ENCODE measurements around the gene NTS. TPM values are rescaled to one million over a fixed set of nuclear protein-coding genes. Genes with fewer than 3 reads are reported as not detected.

NTS gene
- 0.86 TPM for polyA plus RNA-seq (2013, experiment 1 of 2)
- 0.62 TPM for polyA plus RNA-seq (2013, experiment 2 of 2)

- H2AFZ ChIP-seq (ENCODE audit: low read length): peak within 1 kb of the TSS; percentile 68
- no peak within 1 kb of the TSS for H3K27ac ChIP-seq (replicated peaks; ENCODE audit: low read length)
- H3K4me3 ChIP-seq (ENCODE audit: low read length in 2 of 2): peak within 1 kb of the TSS in 1 of 2 donors; percentile 27
- H3K27me3 ChIP-seq (ENCODE audit: control insufficient read depth in 3 of 3, insufficient read depth in 3 of 3, low read depth in 1 of 3, low read length in 3 of 3): no peaks in the 10 kb centered on the region
- H3K14ac ChIP-seq (ENCODE audit: low read length): no peak within 1 kb of the TSS
- peak within 1 kb of the TSS; percentile 45 for H3K4me2 ChIP-seq (ENCODE audit: insufficient read depth, low read length, poor library complexity, severe bottlenecking)
- H2BK15ac ChIP-seq (ENCODE audit: low read length): no peak within 1 kb of the TSS
- no peak within 1 kb of the TSS for H2BK12ac ChIP-seq (ENCODE audit: low read length)
- no peak within 1 kb of the TSS for H3K4ac ChIP-seq (ENCODE audit: low read length)
- H2BK120ac ChIP-seq (ENCODE audit: low read depth, low read length): no peak within 1 kb of the TSS
- H2AK5ac ChIP-seq (ENCODE audit: low read depth, low read length): no peak within 1 kb of the TSS
- H4K91ac ChIP-seq (ENCODE audit: low read depth, low read length, poor library complexity): no peak within 1 kb of the TSS
- no CpG with 5 or more reads among the region's 3 CpGs for WGBS, 2 donors (ENCODE audit: extremely low coverage in 2 of 2, insufficient read length in 2 of 2, insufficient replicate concordance in 1 of 2)
- no peak within 1 kb of the TSS for H3K9ac ChIP-seq (ENCODE audit: low read depth, low read length, poor library complexity)
- H3K9me3 ChIP-seq (replicated peaks in 1 of 2; ENCODE audit: control insufficient read depth in 2 of 2, insufficient read depth in 1 of 2, low read depth in 1 of 2, low read length in 2 of 2): no peaks in the 10 kb centered on the region
- DNase-seq (ENCODE audit: low spot score): peak; percentile 31
- peaks cover 0 to 3% of the 10 kb centered on the region in 2 donors for H3K4me1 ChIP-seq (ENCODE audit: control insufficient read depth in 2 of 2, insufficient read depth in 1 of 2, low read depth in 1 of 2, low read length in 2 of 2)
- no peak within 1 kb of the TSS for H3K18ac ChIP-seq (ENCODE audit: low read length)
- no peaks in the 10 kb centered on the region for H3K36me3 ChIP-seq (replicated peaks in 1 of 2; ENCODE audit: control insufficient read depth in 2 of 2, insufficient read depth in 2 of 2, low read length in 2 of 2)
- no peak within 1 kb of the TSS for H4K8ac ChIP-seq (ENCODE audit: low read depth, low read length)
- no peak within 1 kb of the TSS for H2BK5ac ChIP-seq (ENCODE audit: low read length)
- H3K79me1 ChIP-seq (ENCODE audit: low read depth, low read length): no peaks in the 10 kb centered on the region
- no peak within 1 kb of the TSS for H3K23ac ChIP-seq (ENCODE audit: low read depth, low read length, poor library complexity)
Observed at GRCh38 chr12:85874031-85874461, at the start of gene NTS. NTS (plus strand) TSS chr12:85874295; CDS start chr12:85874404, 109 bp downstream.

DNA sequence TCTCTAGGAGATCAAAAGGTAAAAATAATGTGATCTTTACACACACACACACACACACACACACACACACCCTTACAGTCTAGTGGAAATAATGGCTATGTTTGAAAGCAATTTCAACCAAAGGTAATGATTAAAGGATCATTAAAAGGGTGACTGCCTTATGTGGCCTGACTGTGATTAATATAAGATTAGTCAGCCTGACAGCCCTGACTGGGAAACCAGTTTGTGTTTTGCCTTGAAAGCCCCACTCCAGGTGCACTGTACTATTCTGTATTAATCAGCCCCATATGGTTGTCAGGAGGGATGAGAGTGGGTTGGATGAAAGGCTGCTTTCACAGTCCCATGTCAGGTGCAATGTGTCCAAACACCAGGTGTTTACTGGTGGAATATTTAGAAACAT is 48.3 kb upstream of the NTS start:
- H2AK5ac ChIP-seq (ENCODE audit: low read depth, low read length): no peak overlapping the region
- no peak overlapping the region for H4K91ac ChIP-seq (ENCODE audit: low read depth, low read length, poor library complexity)
- no peak for DNase-seq (ENCODE audit: low spot score)
- H3K18ac ChIP-seq (ENCODE audit: low read length): no peak overlapping the region
- H3K23ac ChIP-seq (ENCODE audit: low read depth, low read length, poor library complexity): no peak overlapping the region
- no peak overlapping the region for H3K27ac ChIP-seq (replicated peaks; ENCODE audit: low read length)
- H3K4me3 ChIP-seq (ENCODE audit: low read length in 2 of 2): no peak overlapping the region
- H3K4ac ChIP-seq (ENCODE audit: low read length): no peak overlapping the region
- H3K27me3 ChIP-seq (ENCODE audit: control insufficient read depth in 3 of 3, insufficient read depth in 3 of 3, low read depth in 1 of 3, low read length in 3 of 3): no peaks in the 10 kb centered on the region
- no peak overlapping the region for H3K14ac ChIP-seq (ENCODE audit: low read length)
- no peak overlapping the region for H4K8ac ChIP-seq (ENCODE audit: low read depth, low read length)
- no peaks in the 10 kb centered on the region for H3K9me3 ChIP-seq (replicated peaks in 1 of 2; ENCODE audit: control insufficient read depth in 2 of 2, insufficient read depth in 1 of 2, low read depth in 1 of 2, low read length in 2 of 2)
- no peaks in the 10 kb centered on the region for H3K36me3 ChIP-seq (replicated peaks in 1 of 2; ENCODE audit: control insufficient read depth in 2 of 2, insufficient read depth in 2 of 2, low read length in 2 of 2)
- no peaks in the 10 kb centered on the region for H3K4me1 ChIP-seq (ENCODE audit: control insufficient read depth in 2 of 2, insufficient read depth in 1 of 2, low read depth in 1 of 2, low read length in 2 of 2)
- H3K4me2 ChIP-seq (ENCODE audit: insufficient read depth, low read length, poor library complexity, severe bottlenecking): no peak overlapping the region
- H2AFZ ChIP-seq (ENCODE audit: low read length): no peak overlapping the region
- H2BK15ac ChIP-seq (ENCODE audit: low read length): no peak overlapping the region
- no peak overlapping the region for H3K9ac ChIP-seq (ENCODE audit: low read depth, low read length, poor library complexity)
- no peaks in the 10 kb centered on the region for H3K79me1 ChIP-seq (ENCODE audit: low read depth, low read length)
- no peak overlapping the region for H2BK120ac ChIP-seq (ENCODE audit: low read depth, low read length)
- no peak overlapping the region for H2BK5ac ChIP-seq (ENCODE audit: low read length)
- H2BK12ac ChIP-seq (ENCODE audit: low read length): no peak overlapping the region

- Histone ChIP-seq H3K23ac (ENCODE audit: low read depth, low read length, poor library complexity) (no peak overlapping the region), H2BK120ac (ENCODE audit: low read depth, low read length) (no peak overlapping the region), H2BK15ac (ENCODE audit: low read length) (no peak overlapping the region), H4K8ac (ENCODE audit: low read depth, low read length) (no peak overlapping the region), H2AFZ (ENCODE audit: low read length) (no peak overlapping the region), H3K18ac (ENCODE audit: low read length) (no peak overlapping the region), H3K4me3 (ENCODE audit: low read length in 2 of 2) (no peak overlapping the region), H3K4me1 (ENCODE audit: control insufficient read depth in 2 of 2, insufficient read depth in 1 of 2, low read depth in 1 of 2, low read length in 2 of 2) (no peaks in the 10 kb centered on the region), H3K4ac (ENCODE audit: low read length) (no peak overlapping the region), H3K27me3 (ENCODE audit: control insufficient read depth in 3 of 3, insufficient read depth in 3 of 3, low read depth in 1 of 3, low read length in 3 of 3) (no peaks in the 10 kb centered on the region), H3K27ac (replicated peaks; ENCODE audit: low read length) (no peak overlapping the region), H2BK12ac (ENCODE audit: low read length) (no peak overlapping the region), H3K79me1 (ENCODE audit: low read depth, low read length) (no peaks in the 10 kb centered on the region), H3K9me3 (replicated peaks in 1 of 2; ENCODE audit: control insufficient read depth in 2 of 2, insufficient read depth in 1 of 2, low read depth in 1 of 2, low read length in 2 of 2) (no peaks in the 10 kb centered on the region), H3K36me3 (replicated peaks in 1 of 2; ENCODE audit: control insufficient read depth in 2 of 2, insufficient read depth in 2 of 2, low read length in 2 of 2) (no peaks in the 10 kb centered on the region), H2BK5ac (ENCODE audit: low read length) (no peak overlapping the region), H3K4me2 (ENCODE audit: insufficient read depth, low read length, poor library complexity, severe bottlenecking) (no peak overlapping the region), H3K9ac (ENCODE audit: low read depth, low read length, poor library complexity) (no peak overlapping the region), H2AK5ac (ENCODE audit: low read depth, low read length) (no peak overlapping the region), H4K91ac (ENCODE audit: low read depth, low read length, poor library complexity) (no peak overlapping the region), H3K14ac (ENCODE audit: low read length) (no peak overlapping the region)
- WGBS, 2 donors (ENCODE audit: extremely low coverage in 2 of 2, insufficient read length in 2 of 2, insufficient replicate concordance in 1 of 2): no CpG with 5 or more reads among the region's 1 CpG
- DNase-seq (ENCODE audit: low spot score): no peak
Observed at GRCh38 chr12:85828576-85828975, 45.5 kb upstream of the NTS start.

DNA sequence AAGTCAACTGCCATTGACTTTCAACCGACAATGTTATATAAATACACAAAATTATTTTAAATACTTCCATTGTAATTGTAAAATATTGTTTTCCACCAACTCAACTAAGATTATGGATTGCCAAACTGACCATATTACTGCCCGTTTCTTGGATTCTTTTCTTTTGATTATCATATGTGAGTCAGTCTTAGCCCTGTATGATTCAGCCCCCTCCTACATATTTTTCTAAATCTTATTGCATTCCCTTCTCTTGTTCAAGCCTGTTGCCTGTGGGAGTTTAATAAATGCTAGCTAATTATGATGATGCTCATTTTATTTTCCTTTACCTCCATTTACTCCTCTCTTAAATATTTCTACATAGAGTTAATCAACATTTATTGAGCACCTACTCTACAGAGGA is 44.7 kb upstream of the NTS start:
- no peak overlapping the region for H3K9ac ChIP-seq (ENCODE audit: low read depth, low read length, poor library complexity)

More for the DNA sequence above, 44.7 kb upstream of the NTS start:
- no peak overlapping the region for H3K4me2 ChIP-seq (ENCODE audit: insufficient read depth, low read length, poor library complexity, severe bottlenecking)
- DNase-seq (ENCODE audit: low spot score): no peak
- no peaks in the 10 kb centered on the region for H3K27me3 ChIP-seq (ENCODE audit: control insufficient read depth in 3 of 3, insufficient read depth in 3 of 3, low read depth in 1 of 3, low read length in 3 of 3)
- H2AK5ac ChIP-seq (ENCODE audit: low read depth, low read length): no peak overlapping the region
- no peak overlapping the region for H2BK12ac ChIP-seq (ENCODE audit: low read length)
- no peak overlapping the region for H3K18ac ChIP-seq (ENCODE audit: low read length)
- H4K91ac ChIP-seq (ENCODE audit: low read depth, low read length, poor library complexity): no peak overlapping the region
- no CpG with 5 or more reads among the region's 2 CpGs for WGBS, 2 donors (ENCODE audit: extremely low coverage in 2 of 2, insufficient read length in 2 of 2, insufficient replicate concordance in 1 of 2)
- H2BK120ac ChIP-seq (ENCODE audit: low read depth, low read length): no peak overlapping the region
- no peak overlapping the region for H2AFZ ChIP-seq (ENCODE audit: low read length)
- no peak overlapping the region for H3K4me3 ChIP-seq (ENCODE audit: low read length in 2 of 2)
- no peak overlapping the region for H4K8ac ChIP-seq (ENCODE audit: low read depth, low read length)
- no peak overlapping the region for H2BK5ac ChIP-seq (ENCODE audit: low read length)
- H3K4me1 ChIP-seq (ENCODE audit: control insufficient read depth in 2 of 2, insufficient read depth in 1 of 2, low read depth in 1 of 2, low read length in 2 of 2): no peaks in the 10 kb centered on the region
- no peak overlapping the region for H3K23ac ChIP-seq (ENCODE audit: low read depth, low read length, poor library complexity)
- H2BK15ac ChIP-seq (ENCODE audit: low read length): no peak overlapping the region
- H3K9me3 ChIP-seq (replicated peaks in 1 of 2; ENCODE audit: control insufficient read depth in 2 of 2, insufficient read depth in 1 of 2, low read depth in 1 of 2, low read length in 2 of 2): no peaks in the 10 kb centered on the region
- no peak overlapping the region for H3K27ac ChIP-seq (replicated peaks; ENCODE audit: low read length)
- H3K14ac ChIP-seq (ENCODE audit: low read length): no peak overlapping the region
- no peaks in the 10 kb centered on the region for H3K79me1 ChIP-seq (ENCODE audit: low read depth, low read length)
- no peaks in the 10 kb centered on the region for H3K36me3 ChIP-seq (replicated peaks in 1 of 2; ENCODE audit: control insufficient read depth in 2 of 2, insufficient read depth in 2 of 2, low read length in 2 of 2)
- H3K4ac ChIP-seq (ENCODE audit: low read length): no peak overlapping the region
